ENCODE measurements around the gene CA10.

The CA10 gene

GRCh38 chr17:51739245-51739886, 419.1 kb downstream of the CA10 start:
- no peak overlapping the region for H3K9ac ChIP-seq (ENCODE audit: insufficient read length, low read depth)
- no peak overlapping the region for H3K4me3 ChIP-seq (ENCODE audit: insufficient read length, low read depth)
- TF ChIP-seq ZNF274 (IDR thresholded peaks at IDR 0.05; ENCODE audit: low read depth, low read length): no peak
- TF ChIP-seq SUZ12 (IDR thresholded peaks at IDR 0.05; ENCODE audit: extremely low read depth, insufficient read depth, insufficient read length): no peak
- no peak for TF ChIP-seq YY1 (IDR thresholded peaks at IDR 0.05; ENCODE audit: insufficient read depth, insufficient read length)
- H3K36me3 ChIP-seq (ENCODE audit: insufficient read depth, insufficient read length, low read length): no peaks in the 10 kb centered on the region
- no peaks in the 10 kb centered on the region for H3K27me3 ChIP-seq (ENCODE audit: insufficient read depth, insufficient read length)
- no peak for DNase-seq (ENCODE audit: low read depth, low spot score)
- H3K4me1 ChIP-seq (ENCODE audit: insufficient read depth, insufficient read length): no peaks in the 10 kb centered on the region
- no peaks in the 10 kb centered on the region for H3K9me3 ChIP-seq (ENCODE audit: insufficient read depth, low read length)

GRCh38 chr17:51736356-51736755, 422.2 kb downstream of the CA10 start:
- Histone ChIP-seq H3K4me3 (ENCODE audit: insufficient read length, low read depth) (no peak overlapping the region), H3K27me3 (ENCODE audit: insufficient read depth, insufficient read length) (no peaks in the 10 kb centered on the region), H3K36me3 (ENCODE audit: insufficient read depth, insufficient read length, low read length) (no peaks in the 10 kb centered on the region), H3K9ac (ENCODE audit: insufficient read length, low read depth) (no peak overlapping the region), H3K9me3 (ENCODE audit: insufficient read depth, low read length) (no peaks in the 10 kb centered on the region), H3K4me1 (ENCODE audit: insufficient read depth, insufficient read length) (no peaks in the 10 kb centered on the region)
- TF ChIP-seq SUZ12 (IDR thresholded peaks at IDR 0.05; ENCODE audit: extremely low read depth, insufficient read depth, insufficient read length): no peak
- no peak for TF ChIP-seq ZNF274 (IDR thresholded peaks at IDR 0.05; ENCODE audit: low read depth, low read length)
- no peak for TF ChIP-seq YY1 (IDR thresholded peaks at IDR 0.05; ENCODE audit: insufficient read depth, insufficient read length)
- DNase-seq (ENCODE audit: low read depth, low spot score): no peak

- Histone ChIP-seq H3K4me1 (ENCODE audit: insufficient read depth, insufficient read length) (no peaks in the 10 kb centered on the region), H3K4me3 (ENCODE audit: insufficient read length, low read depth) (no peak overlapping the region)
Measured at GRCh38 chr17:51734976-51735375, 423.5 kb downstream of the CA10 start.

GRCh38 chr17:51734462-51734861, 424.1 kb downstream of the CA10 start:
- TF ChIP-seq YY1 (IDR thresholded peaks at IDR 0.05; ENCODE audit: insufficient read depth, insufficient read length) (no peak), ZNF274 (IDR thresholded peaks at IDR 0.05; ENCODE audit: low read depth, low read length) (no peak), SUZ12 (IDR thresholded peaks at IDR 0.05; ENCODE audit: extremely low read depth, insufficient read depth, insufficient read length) (no peak)
- DNase-seq (ENCODE audit: low read depth, low spot score): no peak
- Histone ChIP-seq H3K9ac (ENCODE audit: insufficient read length, low read depth) (no peak overlapping the region), H3K27me3 (ENCODE audit: insufficient read depth, insufficient read length) (no peaks in the 10 kb centered on the region), H3K4me1 (ENCODE audit: insufficient read depth, insufficient read length) (no peaks in the 10 kb centered on the region), H3K36me3 (ENCODE audit: insufficient read depth, insufficient read length, low read length) (no peaks in the 10 kb centered on the region), H3K4me3 (ENCODE audit: insufficient read length, low read depth) (no peak overlapping the region), H3K9me3 (ENCODE audit: insufficient read depth, low read length) (no peaks in the 10 kb centered on the region)

More at GRCh38 chr17:51734976-51735375, 423.5 kb downstream of the CA10 start:
- no peak for DNase-seq (ENCODE audit: low read depth, low spot score)
- Histone ChIP-seq H3K27me3 (ENCODE audit: insufficient read depth, insufficient read length) (no peaks in the 10 kb centered on the region), H3K36me3 (ENCODE audit: insufficient read depth, insufficient read length, low read length) (no peaks in the 10 kb centered on the region), H3K9ac (ENCODE audit: insufficient read length, low read depth) (no peak overlapping the region), H3K9me3 (ENCODE audit: insufficient read depth, low read length) (no peaks in the 10 kb centered on the region)
- no peak for TF ChIP-seq ZNF274 (IDR thresholded peaks at IDR 0.05; ENCODE audit: low read depth, low read length)
- no peak for TF ChIP-seq YY1 (IDR thresholded peaks at IDR 0.05; ENCODE audit: insufficient read depth, insufficient read length)
- no peak for TF ChIP-seq SUZ12 (IDR thresholded peaks at IDR 0.05; ENCODE audit: extremely low read depth, insufficient read depth, insufficient read length)

- H3K9me3 ChIP-seq (ENCODE audit: insufficient read depth, low read length): no peaks in the 10 kb centered on the region
- no peaks in the 10 kb centered on the region for H3K27me3 ChIP-seq (ENCODE audit: insufficient read depth, insufficient read length)
- H3K4me1 ChIP-seq (ENCODE audit: insufficient read depth, insufficient read length): no peaks in the 10 kb centered on the region
- no peak overlapping the region for H3K4me3 ChIP-seq (ENCODE audit: insufficient read length, low read depth)
- no peak overlapping the region for H3K9ac ChIP-seq (ENCODE audit: insufficient read length, low read depth)
- DNase-seq (ENCODE audit: low read depth, low spot score): no peak
- no peak for TF ChIP-seq YY1 (IDR thresholded peaks at IDR 0.05; ENCODE audit: insufficient read depth, insufficient read length)
- no peak for TF ChIP-seq SUZ12 (IDR thresholded peaks at IDR 0.05; ENCODE audit: extremely low read depth, insufficient read depth, insufficient read length)
- no peak for TF ChIP-seq ZNF274 (IDR thresholded peaks at IDR 0.05; ENCODE audit: low read depth, low read length)
- no peaks in the 10 kb centered on the region for H3K36me3 ChIP-seq (ENCODE audit: insufficient read depth, insufficient read length, low read length)
Measured at GRCh38 chr17:51733166-51733565, 425.3 kb downstream of the CA10 start.

- Histone ChIP-seq H3K27me3 (ENCODE audit: insufficient read depth, insufficient read length) (no peaks in the 10 kb centered on the region), H3K4me1 (ENCODE audit: insufficient read depth, insufficient read length) (no peaks in the 10 kb centered on the region), H3K36me3 (ENCODE audit: insufficient read depth, insufficient read length, low read length) (no peaks in the 10 kb centered on the region), H3K9ac (ENCODE audit: insufficient read length, low read depth) (no peak overlapping the region), H3K9me3 (ENCODE audit: insufficient read depth, low read length) (no peaks in the 10 kb centered on the region), H3K4me3 (ENCODE audit: insufficient read length, low read depth) (no peak overlapping the region)
- DNase-seq (ENCODE audit: low read depth, low spot score): no peak
- TF ChIP-seq SUZ12 (IDR thresholded peaks at IDR 0.05; ENCODE audit: extremely low read depth, insufficient read depth, insufficient read length): no peak
- no peak for TF ChIP-seq ZNF274 (IDR thresholded peaks at IDR 0.05; ENCODE audit: low read depth, low read length)
- no peak for TF ChIP-seq YY1 (IDR thresholded peaks at IDR 0.05; ENCODE audit: insufficient read depth, insufficient read length)
Measured at GRCh38 chr17:51731941-51732722, 426.4 kb downstream of the CA10 start.

- DNase-seq (ENCODE audit: low read depth, low spot score): no peak
- no peaks in the 10 kb centered on the region for H3K36me3 ChIP-seq (ENCODE audit: insufficient read depth, insufficient read length, low read length)
- H3K9ac ChIP-seq (ENCODE audit: insufficient read length, low read depth): no peak overlapping the region
- H3K4me1 ChIP-seq (ENCODE audit: insufficient read depth, insufficient read length): no peaks in the 10 kb centered on the region
- no peaks in the 10 kb centered on the region for H3K9me3 ChIP-seq (ENCODE audit: insufficient read depth, low read length)
- H3K27me3 ChIP-seq (ENCODE audit: insufficient read depth, insufficient read length): no peaks in the 10 kb centered on the region
- TF ChIP-seq SUZ12 (IDR thresholded peaks at IDR 0.05; ENCODE audit: extremely low read depth, insufficient read depth, insufficient read length) (no peak), YY1 (IDR thresholded peaks at IDR 0.05; ENCODE audit: insufficient read depth, insufficient read length) (no peak), ZNF274 (IDR thresholded peaks at IDR 0.05; ENCODE audit: low read depth, low read length) (no peak)
- H3K4me3 ChIP-seq (ENCODE audit: insufficient read length, low read depth): no peak overlapping the region
Measured at GRCh38 chr17:51730303-51731050, 428.0 kb downstream of the CA10 start.
